IPS-18a (cell line): Measurements from ENCODE around the gene TRAPPC12.

Source experiments
- H3K27ac ChIP-seq: one replicate; pipeline ENCODE4 v1.5.1; 2013; ENCODE audit warnings: low read length
- H3K27me3 ChIP-seq: one replicate; pipeline ENCODE4 v1.6.1; 2013; ENCODE audit warnings: mild to moderate bottlenecking, low read length; ENCODE audit not compliant: control insufficient read depth, insufficient read depth
- H3K36me3 ChIP-seq: one replicate; pipeline ENCODE4 v1.6.1; 2013; ENCODE audit warnings: low read depth, low read length; ENCODE audit not compliant: control insufficient read depth
- H3K4me1 ChIP-seq: one replicate; pipeline ENCODE4 v1.6.1; 2013; ENCODE audit warnings: low read depth, low read length; ENCODE audit not compliant: control insufficient read depth
- H3K4me3 ChIP-seq: one replicate; pipeline ENCODE4 v1.5.1; 2013; ENCODE audit warnings: low read length
- H3K9ac ChIP-seq: one replicate; pipeline ENCODE4 v1.6.1; 2013; ENCODE audit warnings: mild to moderate bottlenecking, low read length, moderate library complexity
- H3K9me3 ChIP-seq: one replicate; pipeline ENCODE4 v1.6.1; 2013; ENCODE audit warnings: low read depth, low read length; ENCODE audit not compliant: control insufficient read depth

Gene TRAPPC12

DNA sequence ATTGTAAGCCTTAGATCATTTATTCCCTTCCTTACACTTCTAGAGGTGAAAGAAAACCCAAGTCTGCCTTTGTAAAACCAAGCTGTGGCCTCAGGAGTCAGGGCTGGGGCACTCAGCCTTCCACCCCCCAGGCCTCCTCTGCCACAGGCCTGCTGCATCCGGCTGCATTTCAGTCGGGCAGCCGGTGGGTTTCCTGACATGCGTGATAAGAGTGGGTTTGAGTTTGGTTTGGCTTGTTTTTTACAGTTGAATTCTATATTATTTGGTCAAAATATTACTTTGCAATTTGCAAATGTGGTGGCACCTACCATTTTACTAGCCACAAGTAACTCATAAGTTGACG lies 97.5 kb downstream of the TRAPPC12 start:
- peaks cover 13% of the 10 kb centered on the region for H3K36me3 ChIP-seq

DNA sequence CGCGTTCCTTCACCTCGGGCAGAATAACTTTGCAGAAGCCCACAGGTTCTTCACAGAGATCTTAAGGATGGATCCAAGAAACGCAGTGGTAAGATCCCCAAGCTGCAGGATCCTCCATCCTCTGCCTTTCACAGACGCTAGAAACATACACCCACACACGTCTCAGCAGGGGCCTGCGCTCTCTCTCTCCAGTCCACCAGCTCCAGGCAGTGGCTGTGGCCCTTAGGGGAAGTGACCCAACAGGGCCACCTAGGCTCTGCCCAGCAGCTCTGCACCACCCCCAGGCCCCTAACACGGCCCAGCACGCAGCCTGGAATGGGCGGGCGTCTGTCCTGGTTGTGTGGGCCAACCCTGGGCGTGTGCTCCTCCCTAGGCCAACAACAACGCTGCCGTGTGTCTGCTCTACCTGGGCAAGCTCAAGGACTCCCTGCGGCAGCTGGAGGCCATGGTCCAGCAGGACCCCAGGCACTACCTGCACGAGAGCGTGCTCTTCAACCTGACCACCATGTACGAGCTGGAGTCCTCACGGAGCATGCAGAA lies 99.4 kb downstream of the TRAPPC12 start:
- no peak overlapping the region for H3K4me3 ChIP-seq
- H3K27ac ChIP-seq, result no peak overlapping the region
- no peaks in the 10 kb centered on the region for H3K9me3 ChIP-seq
- no peak overlapping the region for H3K9ac ChIP-seq
- H3K4me1 ChIP-seq, result no peaks in the 10 kb centered on the region
- no peaks in the 10 kb centered on the region for H3K27me3 ChIP-seq
- peaks cover 13% of the 10 kb centered on the region for H3K36me3 ChIP-seq

More for the DNA sequence above, 97.5 kb downstream of the TRAPPC12 start:
- Histone ChIP-seq H3K27me3 (no peaks in the 10 kb centered on the region), H3K27ac (no peak overlapping the region), H3K9ac (no peak overlapping the region), H3K4me3 (no peak overlapping the region), H3K9me3 (no peaks in the 10 kb centered on the region), H3K4me1 (peaks cover 6% of the 10 kb centered on the region)

DNA sequence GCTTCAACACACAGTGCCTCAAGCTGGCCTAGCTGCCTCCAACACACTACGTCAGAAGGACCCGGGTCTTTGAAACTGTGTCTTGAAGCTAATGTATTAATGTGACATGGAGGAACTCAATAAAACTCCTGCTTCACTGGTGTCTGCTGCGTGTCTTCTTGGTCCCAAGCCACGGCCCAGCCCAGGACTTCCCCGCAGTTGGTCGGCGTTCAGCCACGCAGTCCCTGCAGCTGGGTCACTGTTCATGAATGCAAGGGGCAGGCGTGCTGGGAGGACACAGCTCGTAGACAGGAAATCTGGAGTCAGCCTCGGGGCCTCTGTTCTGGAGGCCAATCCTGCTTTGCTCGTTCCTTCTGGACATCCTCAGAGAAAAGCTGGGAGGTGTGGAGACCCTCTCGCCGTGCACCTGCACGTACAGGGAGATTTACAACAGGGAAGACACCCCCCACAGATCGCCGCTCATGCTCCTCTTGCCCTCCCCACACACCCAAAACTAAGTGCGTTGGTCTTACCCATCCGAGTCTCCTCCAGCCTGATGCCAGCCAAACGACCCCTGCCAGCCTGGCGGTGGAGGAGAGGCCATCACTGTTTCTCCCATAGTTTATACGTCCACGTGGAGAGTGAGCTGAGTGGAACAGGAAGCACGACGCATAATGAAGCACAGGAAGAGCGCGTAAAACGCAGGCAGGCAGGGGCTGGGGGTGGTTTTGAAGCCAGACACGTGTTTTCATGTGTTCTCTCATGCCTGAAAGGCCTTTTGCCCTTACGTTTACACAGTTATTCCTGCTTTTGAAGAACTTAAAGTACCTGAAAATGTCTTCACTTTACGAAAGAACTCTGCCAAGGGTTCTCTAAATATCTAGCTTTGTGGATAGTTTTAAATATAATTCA lies 100.2 kb downstream of the TRAPPC12 start:
- H3K4me1 ChIP-seq, result no peaks in the 10 kb centered on the region
- no peaks in the 10 kb centered on the region for H3K9me3 ChIP-seq
- H3K9ac ChIP-seq, result no peak overlapping the region
- peaks cover 13% of the 10 kb centered on the region for H3K36me3 ChIP-seq
- no peaks in the 10 kb centered on the region for H3K27me3 ChIP-seq
- H3K27ac ChIP-seq, result no peak overlapping the region
- no peak overlapping the region for H3K4me3 ChIP-seq

DNA sequence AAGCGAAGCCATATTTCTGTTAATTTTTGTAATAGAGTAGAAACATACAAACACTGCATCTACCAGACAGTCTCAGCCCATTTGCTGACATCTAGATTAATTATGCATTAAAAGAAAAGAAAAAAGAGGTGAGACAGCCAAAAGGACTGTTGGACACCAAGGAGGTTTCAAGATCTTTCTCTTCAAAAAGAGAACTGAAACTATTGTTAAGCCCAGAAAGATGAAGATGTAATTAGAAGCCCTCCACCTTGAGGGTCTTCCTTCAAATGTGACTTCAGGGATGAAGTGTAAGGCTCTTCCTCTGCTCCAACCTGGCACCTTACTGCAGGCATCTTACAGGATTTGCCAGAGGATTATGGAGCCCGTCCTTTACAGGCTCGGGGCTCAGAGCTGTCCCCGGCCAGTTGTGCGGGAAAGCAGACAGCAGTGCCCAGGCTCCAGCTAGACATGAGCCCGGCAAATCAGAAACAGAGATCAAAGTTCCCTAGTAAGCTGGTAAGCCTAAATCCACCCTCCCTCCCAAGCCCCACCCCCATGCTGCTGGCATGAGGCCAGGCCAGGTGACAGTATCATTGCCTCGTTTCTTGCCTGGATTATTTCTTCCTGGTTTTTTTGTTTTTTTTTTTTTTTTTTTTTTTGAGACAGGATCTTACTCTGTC lies 101.0 kb downstream of the TRAPPC12 start:
- Histone ChIP-seq H3K4me3 (no peak overlapping the region), H3K4me1 (no peaks in the 10 kb centered on the region), H3K9me3 (no peaks in the 10 kb centered on the region), H3K27ac (no peak overlapping the region), H3K36me3 (peaks cover 13% of the 10 kb centered on the region), H3K9ac (no peak overlapping the region), H3K27me3 (no peaks in the 10 kb centered on the region)

DNA sequence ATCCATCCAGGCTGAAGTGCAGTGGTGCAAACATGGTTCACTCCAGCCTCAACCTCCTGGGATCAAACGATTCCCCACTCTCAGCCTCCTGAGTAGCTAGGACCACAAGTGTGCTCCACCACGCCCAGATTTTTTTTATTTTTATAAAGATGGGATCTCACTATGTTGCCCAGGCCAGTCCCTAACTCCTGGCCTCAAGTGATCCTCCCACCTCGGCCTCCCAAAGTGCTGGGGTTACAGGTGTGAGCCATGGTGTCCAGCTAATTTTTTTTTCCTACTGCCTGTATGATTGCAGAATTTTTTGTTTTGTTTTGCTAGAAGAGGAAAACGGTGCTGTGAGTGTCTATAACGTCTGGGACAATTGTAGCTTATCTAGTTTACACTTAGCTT lies 101.5 kb downstream of the TRAPPC12 start:
- peaks cover 13% of the 10 kb centered on the region for H3K36me3 ChIP-seq
- H3K4me1 ChIP-seq, result no peaks in the 10 kb centered on the region
- no peak overlapping the region for H3K4me3 ChIP-seq
- no peak overlapping the region for H3K27ac ChIP-seq
- no peak overlapping the region for H3K9ac ChIP-seq
- no peaks in the 10 kb centered on the region for H3K27me3 ChIP-seq
- no peaks in the 10 kb centered on the region for H3K9me3 ChIP-seq

DNA sequence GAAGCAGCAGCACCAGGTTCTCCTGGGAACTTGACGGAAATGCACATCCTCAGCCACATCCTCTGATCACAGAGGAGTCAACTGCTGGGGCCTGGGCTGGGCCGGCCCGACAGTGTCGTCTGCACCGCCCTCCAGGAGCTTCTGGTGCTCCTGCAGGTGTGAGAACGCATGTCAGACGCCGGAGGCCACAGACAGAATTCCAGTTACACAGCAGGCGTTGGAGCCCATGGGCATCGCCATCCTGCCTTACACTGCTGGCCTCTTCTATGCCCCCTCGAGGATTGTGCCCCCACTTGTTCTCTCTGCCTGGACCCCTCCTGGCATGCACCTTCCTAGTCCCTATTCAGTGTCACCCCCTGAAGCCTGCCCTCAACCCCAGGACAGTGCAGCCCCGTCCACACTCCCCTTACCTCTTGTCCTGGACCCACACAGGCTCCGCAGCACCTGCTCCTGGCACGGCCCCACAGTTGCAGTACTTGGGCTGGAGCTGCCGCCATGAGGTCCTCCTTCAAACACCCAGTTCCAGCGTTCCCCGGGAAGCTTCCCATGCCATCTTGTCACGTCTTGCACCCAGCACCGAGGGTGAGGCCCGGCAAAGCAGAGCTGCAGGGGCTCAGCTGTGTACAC lies 102.4 kb downstream of the TRAPPC12 start:
- Histone ChIP-seq H3K9ac (no peak overlapping the region), H3K4me1 (no peaks in the 10 kb centered on the region), H3K36me3 (peaks cover 13% of the 10 kb centered on the region), H3K4me3 (no peak overlapping the region), H3K27me3 (no peaks in the 10 kb centered on the region), H3K27ac (no peak overlapping the region), H3K9me3 (no peaks in the 10 kb centered on the region)

DNA sequence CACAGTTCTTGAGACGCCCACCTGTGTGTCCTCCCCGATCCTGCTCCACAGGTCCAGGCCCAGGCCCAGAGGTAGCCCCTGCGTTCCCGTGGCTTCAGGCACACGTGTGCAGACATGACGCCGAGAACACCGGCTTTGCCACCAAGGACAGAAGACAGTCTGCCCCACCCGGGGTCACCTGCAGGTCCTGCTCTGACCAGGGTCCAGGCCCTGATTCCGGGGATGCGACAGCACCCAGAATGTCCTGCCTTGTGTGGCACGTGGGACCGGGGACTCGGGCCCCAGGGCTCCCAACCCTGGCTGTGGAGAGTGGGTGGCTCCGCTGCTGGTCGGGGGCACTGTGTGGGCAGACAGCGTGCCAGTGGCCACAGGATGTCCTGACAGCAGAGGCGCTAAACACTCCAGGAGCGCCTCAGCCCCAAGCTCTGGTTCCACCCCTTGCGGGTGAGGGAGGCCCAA lies 102.9 kb downstream of the TRAPPC12 start:
- Histone ChIP-seq H3K9me3 (no peaks in the 10 kb centered on the region), H3K4me1 (no peaks in the 10 kb centered on the region), H3K4me3 (no peak overlapping the region), H3K27me3 (no peaks in the 10 kb centered on the region), H3K9ac (no peak overlapping the region), H3K27ac (no peak overlapping the region), H3K36me3 (peaks cover 13% of the 10 kb centered on the region)

DNA sequence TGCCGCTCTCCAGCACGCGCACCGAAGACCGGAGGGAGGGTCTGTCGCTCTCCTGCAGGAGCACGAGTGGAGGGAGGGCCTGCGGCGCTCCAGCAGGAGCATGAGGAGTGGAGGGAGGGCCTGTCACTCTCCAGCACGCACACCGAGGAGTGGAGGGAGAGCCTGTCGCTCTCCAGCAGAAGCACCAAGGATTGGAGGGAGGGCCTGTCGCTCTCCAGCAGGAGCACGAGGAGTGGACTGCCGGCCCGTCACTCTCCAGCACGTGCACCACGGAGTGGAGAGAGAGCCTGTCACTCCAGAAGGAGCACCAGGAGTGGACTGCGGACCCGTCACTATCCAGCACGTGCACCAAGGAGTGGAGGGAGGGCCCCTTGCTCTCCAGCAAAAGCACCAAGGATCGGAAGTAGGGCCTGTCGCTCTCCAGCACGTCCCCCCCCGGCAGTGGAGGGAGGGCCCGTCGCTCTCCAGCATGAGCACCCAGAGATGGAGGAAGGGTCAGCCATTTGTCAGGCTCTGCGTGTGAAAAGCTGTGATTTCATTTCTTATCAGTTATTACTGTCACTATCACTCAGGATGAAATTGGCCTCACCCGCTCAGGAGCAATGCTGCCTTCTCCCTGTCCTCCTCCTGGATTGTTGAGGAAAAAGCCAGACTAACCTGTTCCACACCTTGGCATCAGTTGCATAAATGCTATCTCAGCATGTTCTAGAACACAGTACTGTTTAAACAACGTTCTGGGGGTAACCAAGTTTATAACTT lies 103.9 kb downstream of the TRAPPC12 start:
- Histone ChIP-seq H3K9me3 (no peaks in the 10 kb centered on the region), H3K4me1 (no peaks in the 10 kb centered on the region), H3K4me3 (no peak overlapping the region), H3K36me3 (peaks cover 6% of the 10 kb centered on the region), H3K27me3 (no peaks in the 10 kb centered on the region), H3K9ac (no peak overlapping the region), H3K27ac (no peak overlapping the region)

DNA sequence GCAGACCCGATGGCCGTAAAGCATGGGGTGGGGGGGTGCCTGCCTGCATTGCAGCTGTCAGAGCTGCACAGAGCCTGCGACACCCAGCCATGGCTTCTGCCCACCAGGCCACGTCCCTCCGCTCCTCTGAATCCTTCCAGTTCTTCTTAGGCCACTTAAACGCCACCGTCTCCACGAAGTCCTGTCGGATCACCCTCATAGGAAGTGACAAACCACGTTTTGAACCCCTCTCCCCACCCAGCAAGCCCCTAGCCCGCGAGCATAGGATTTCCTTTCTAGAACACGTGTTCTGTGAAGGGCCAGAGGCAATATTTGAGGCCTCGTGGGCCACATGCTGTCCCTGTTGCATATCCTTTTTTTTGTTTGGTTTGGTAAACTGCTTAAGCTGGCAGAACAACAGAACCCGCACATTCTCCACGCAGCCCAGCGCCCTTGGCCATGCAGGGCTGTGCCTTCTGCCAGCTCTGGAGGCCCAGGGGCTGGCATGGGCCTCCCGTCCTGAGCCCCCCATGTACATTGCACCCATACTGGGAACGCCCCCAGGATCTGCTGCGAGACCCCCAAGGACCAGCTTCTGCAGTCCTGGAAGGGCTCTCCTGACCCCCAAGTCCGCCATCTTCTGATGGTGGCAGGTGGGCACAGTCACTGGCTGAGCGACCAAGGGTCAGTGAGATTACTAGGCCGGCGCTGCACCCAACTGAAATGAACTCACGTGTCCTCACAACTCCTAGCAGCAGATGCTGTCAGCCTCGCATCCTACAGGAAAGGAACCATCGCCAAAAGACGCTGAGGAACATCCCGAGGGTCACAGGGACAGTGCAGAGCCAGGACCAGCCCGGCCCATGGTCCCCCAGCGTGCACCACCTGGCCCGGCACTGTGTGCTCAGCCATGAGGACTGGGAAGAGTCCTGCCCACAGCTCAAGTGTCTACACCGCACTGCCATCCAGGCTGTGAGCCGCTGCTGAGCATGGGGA lies 104.8 kb downstream of the TRAPPC12 start:
- Histone ChIP-seq H3K4me3 (no peak overlapping the region), H3K9me3 (no peaks in the 10 kb centered on the region), H3K4me1 (no peaks in the 10 kb centered on the region), H3K27ac (no peak overlapping the region), H3K36me3 (peaks cover 3% of the 10 kb centered on the region), H3K27me3 (no peaks in the 10 kb centered on the region), H3K9ac (no peak overlapping the region)

DNA sequence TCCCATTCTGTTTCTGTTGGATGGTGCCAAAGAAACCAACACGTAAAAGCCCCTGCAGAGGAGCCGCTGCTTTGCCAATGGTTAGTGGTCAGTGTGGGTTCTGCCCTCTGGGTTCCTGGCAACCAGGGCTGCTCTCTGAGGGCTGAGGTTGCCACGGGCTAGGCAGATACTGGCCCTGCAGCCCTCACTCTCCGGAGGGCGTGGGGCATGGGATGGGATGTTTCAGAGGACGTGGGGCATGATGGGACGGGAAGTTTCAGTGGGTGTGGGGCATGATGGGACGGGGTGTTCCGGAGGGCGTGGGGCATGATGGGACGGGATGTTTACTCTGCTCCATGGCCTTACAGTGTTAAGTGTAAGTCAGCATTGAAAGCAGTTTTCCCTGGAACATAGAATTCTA lies 105.7 kb downstream of the TRAPPC12 start:
- no peak overlapping the region for H3K9ac ChIP-seq
- H3K27ac ChIP-seq, result no peak overlapping the region
- no peaks in the 10 kb centered on the region for H3K4me1 ChIP-seq

More for the DNA sequence above, 105.7 kb downstream of the TRAPPC12 start:
- H3K27me3 ChIP-seq, result no peaks in the 10 kb centered on the region
- no peaks in the 10 kb centered on the region for H3K36me3 ChIP-seq
- no peak overlapping the region for H3K4me3 ChIP-seq
- H3K9me3 ChIP-seq, result no peaks in the 10 kb centered on the region
